Nephron (organoid): ENCODE results near the gene TNFSF13B.

Experiments used
- H3K27ac Mint-ChIP-seq, 3 experiments: 2 replicates each; pipeline ENCODE4 v1.8.0; 2020; ENCODE audit warnings: mixed read lengths in 3 of 3, mild to moderate bottlenecking in 2 of 3, moderate library complexity in 1 of 3
- H3K27me3 Mint-ChIP-seq: 2 replicates; pipeline ENCODE4 v1.8.0; 2021; ENCODE audit warnings: low read depth, mild to moderate bottlenecking, moderate library complexity, mixed read lengths
- H3K36me3 Mint-ChIP-seq: 2 replicates; pipeline ENCODE4 v1.8.0; 2020; ENCODE audit warnings: low read depth, mixed read lengths
- H3K4me1 Mint-ChIP-seq: 2 replicates; pipeline ENCODE4 v1.8.0; 2020; ENCODE audit warnings: mixed read lengths
- H3K4me3 Mint-ChIP-seq, 3 experiments: 2 replicates each; pipeline ENCODE4 v1.8.0; 2020; ENCODE audit warnings: mild to moderate bottlenecking in 3 of 3, mixed read lengths in 3 of 3, moderate library complexity in 2 of 3
- H3K9me3 Mint-ChIP-seq: 2 replicates; pipeline ENCODE4 v1.8.0; 2020; ENCODE audit warnings: mixed read lengths
- CTCF ChIP-seq, 3 experiments: fragments of 200-600 bp; sonication (generic); IDR thresholded peaks; one replicate each; pipeline ENCODE4 v1.5.0; 2021; ENCODE audit warnings: antibody characterized with exemption in 3 of 3; ENCODE audit not compliant: unreplicated experiment in 3 of 3

TNFSF13B gene

GRCh38 chr13:108342369-108343289, 73.1 kb downstream of the TNFSF13B start:
- Mint-ChIP-seq H3K27ac (no peak overlapping the region), H3K4me1 (peaks cover 8% of the 10 kb centered on the region), H3K36me3 (no peaks in the 10 kb centered on the region), H3K27me3 (peaks cover 8% of the 10 kb centered on the region), H3K4me3 (no peak overlapping the region), H3K9me3 (no peaks in the 10 kb centered on the region)
- TF ChIP-seq CTCF (IDR thresholded peaks at IDR 0.05; ENCODE audit: unreplicated experiment in 3 of 3) = peak; percentile 58 to 66 (median 65)

- H3K36me3 Mint-ChIP-seq = no peaks in the 10 kb centered on the region
- no peaks in the 10 kb centered on the region for H3K9me3 Mint-ChIP-seq
- no peak overlapping the region for H3K4me3 Mint-ChIP-seq
- no peak for TF ChIP-seq CTCF (IDR thresholded peaks at IDR 0.05; ENCODE audit: unreplicated experiment in 3 of 3)
- H3K27me3 Mint-ChIP-seq = peaks cover 7% of the 10 kb centered on the region
- H3K27ac Mint-ChIP-seq = no peak overlapping the region
- H3K4me1 Mint-ChIP-seq = peaks cover 9% of the 10 kb centered on the region
Measured at GRCh38 chr13:108345016-108345415, 75.5 kb downstream of the TNFSF13B start.

GRCh38 chr13:108346376-108346775, 76.9 kb downstream of the TNFSF13B start:
- Mint-ChIP-seq H3K4me3 (no peak overlapping the region), H3K4me1 (peaks cover 13% of the 10 kb centered on the region), H3K27me3 (peaks cover 11% of the 10 kb centered on the region), H3K27ac (no peak overlapping the region), H3K36me3 (no peaks in the 10 kb centered on the region), H3K9me3 (no peaks in the 10 kb centered on the region)
- TF ChIP-seq CTCF (IDR thresholded peaks at IDR 0.05; ENCODE audit: unreplicated experiment in 3 of 3) = no peak

GRCh38 chr13:108349269-108349668, 79.8 kb downstream of the TNFSF13B start:
- peaks cover 12% of the 10 kb centered on the region for H3K27me3 Mint-ChIP-seq
- no peaks in the 10 kb centered on the region for H3K36me3 Mint-ChIP-seq
- H3K27ac Mint-ChIP-seq = no peak overlapping the region
- no peaks in the 10 kb centered on the region for H3K9me3 Mint-ChIP-seq
- H3K4me1 Mint-ChIP-seq = peaks cover 19% of the 10 kb centered on the region
- no peak for TF ChIP-seq CTCF (IDR thresholded peaks at IDR 0.05; ENCODE audit: unreplicated experiment in 3 of 3)
- no peak overlapping the region for H3K4me3 Mint-ChIP-seq

GRCh38 chr13:108350579-108350978, 81.1 kb downstream of the TNFSF13B start:
- no peaks in the 10 kb centered on the region for H3K36me3 Mint-ChIP-seq
- H3K27me3 Mint-ChIP-seq = peaks cover 19% of the 10 kb centered on the region
- H3K4me3 Mint-ChIP-seq = no peak overlapping the region
- no peak for TF ChIP-seq CTCF (IDR thresholded peaks at IDR 0.05; ENCODE audit: unreplicated experiment in 3 of 3)
- no peak overlapping the region for H3K27ac Mint-ChIP-seq
- H3K4me1 Mint-ChIP-seq = peaks cover 19% of the 10 kb centered on the region
- no peaks in the 10 kb centered on the region for H3K9me3 Mint-ChIP-seq

GRCh38 chr13:108352599-108352998, 83.1 kb downstream of the TNFSF13B start:
- H3K27me3 Mint-ChIP-seq = peaks cover 15% of the 10 kb centered on the region
- peaks cover 19% of the 10 kb centered on the region for H3K4me1 Mint-ChIP-seq
- H3K9me3 Mint-ChIP-seq = no peaks in the 10 kb centered on the region
- no peak overlapping the region for H3K4me3 Mint-ChIP-seq
- no peak for TF ChIP-seq CTCF (IDR thresholded peaks at IDR 0.05; ENCODE audit: unreplicated experiment in 3 of 3)
- no peak overlapping the region for H3K27ac Mint-ChIP-seq
- no peaks in the 10 kb centered on the region for H3K36me3 Mint-ChIP-seq
